ENCODE measurements around the gene AAK1. TPM values are rescaled to one million over a fixed set of nuclear protein-coding genes. Genes with fewer than 3 reads are reported as not detected.

AAK1 gene
- polyA plus RNA-seq, 4 donors = 8.7 to 36.5 (median 16.7) TPM

GRCh38 chr2:69493268-69493667, 150.3 kb downstream of the AAK1 start:
- 36 to 55% (median 53%) methylated on average over 6 of the region's 6 CpGs for WGBS, 3 donors
- Histone ChIP-seq H3K9me3 (ENCODE audit: control insufficient read depth in 2 of 2, insufficient read depth in 1 of 2, low read depth in 1 of 2, low read length in 1 of 2) (no peaks in the 10 kb centered on the region), H3K27ac (ENCODE audit: low read depth in 1 of 3, low read length in 2 of 3) (peak overlapping the region in 1 of 3 donors; percentile 24), H3K4me1 (ENCODE audit: control insufficient read depth in 3 of 3, insufficient read depth in 2 of 3, low read depth in 1 of 3, low read length in 2 of 3) (peaks cover 0 to 36% (median 5%) of the 10 kb centered on the region in 3 donors), H3K4me3 (ENCODE audit: low read depth in 1 of 3, low read length in 3 of 3) (no peak overlapping the region), H3K27me3 (ENCODE audit: control insufficient read depth in 3 of 3, insufficient read depth in 3 of 3, low read length in 3 of 3) (no peaks in the 10 kb centered on the region), H3K36me3 (ENCODE audit: control insufficient read depth in 3 of 3, insufficient read depth in 2 of 3, low read depth in 1 of 3, low read length in 3 of 3) (peaks cover 0 to 8% (median 6%) of the 10 kb centered on the region in 3 donors)
- DNase-seq (peak; percentile 33 to 49), FAIRE-seq (no peak)

GRCh38 chr2:69491864-69492263, 151.7 kb downstream of the AAK1 start:
- Histone ChIP-seq H3K27me3 (ENCODE audit: control insufficient read depth in 3 of 3, insufficient read depth in 3 of 3, low read length in 3 of 3) (no peaks in the 10 kb centered on the region), H3K36me3 (ENCODE audit: control insufficient read depth in 3 of 3, insufficient read depth in 2 of 3, low read depth in 1 of 3, low read length in 3 of 3) (peaks cover 0 to 6% (median 6%) of the 10 kb centered on the region in 3 donors), H3K27ac (ENCODE audit: low read depth in 1 of 3, low read length in 2 of 3) (no peak overlapping the region), H3K9me3 (ENCODE audit: control insufficient read depth in 2 of 2, insufficient read depth in 1 of 2, low read depth in 1 of 2, low read length in 1 of 2) (no peaks in the 10 kb centered on the region), H3K4me1 (ENCODE audit: control insufficient read depth in 3 of 3, insufficient read depth in 2 of 3, low read depth in 1 of 3, low read length in 2 of 3) (peaks cover 0 to 36% (median 5%) of the 10 kb centered on the region in 3 donors), H3K4me3 (ENCODE audit: low read depth in 1 of 3, low read length in 3 of 3) (no peak overlapping the region)
- 25 to 77% (median 50%) methylated on average over 4 of the region's 4 CpGs for WGBS, 3 donors
- FAIRE-seq = no peak
- DNase-seq = peak; percentile 23 to 30

GRCh38 chr2:69490486-69490885, 153.1 kb downstream of the AAK1 start:
- DNase-seq = no peak
- Histone ChIP-seq H3K27ac (ENCODE audit: low read depth in 1 of 3, low read length in 2 of 3) (no peak overlapping the region), H3K9me3 (ENCODE audit: control insufficient read depth in 2 of 2, insufficient read depth in 1 of 2, low read depth in 1 of 2, low read length in 1 of 2) (no peaks in the 10 kb centered on the region), H3K36me3 (ENCODE audit: control insufficient read depth in 3 of 3, insufficient read depth in 2 of 3, low read depth in 1 of 3, low read length in 3 of 3) (peaks cover 0 to 9% (median 6%) of the 10 kb centered on the region in 3 donors), H3K4me1 (ENCODE audit: control insufficient read depth in 3 of 3, insufficient read depth in 2 of 3, low read depth in 1 of 3, low read length in 2 of 3) (peaks cover 0 to 32% (median 5%) of the 10 kb centered on the region in 3 donors), H3K27me3 (ENCODE audit: control insufficient read depth in 3 of 3, insufficient read depth in 3 of 3, low read length in 3 of 3) (no peaks in the 10 kb centered on the region), H3K4me3 (ENCODE audit: low read depth in 1 of 3, low read length in 3 of 3) (no peak overlapping the region)
- FAIRE-seq = no peak
- WGBS, 3 donors = 60 to 63% (median 62%) methylated on average over 1 of the region's 1 CpG

DNA sequence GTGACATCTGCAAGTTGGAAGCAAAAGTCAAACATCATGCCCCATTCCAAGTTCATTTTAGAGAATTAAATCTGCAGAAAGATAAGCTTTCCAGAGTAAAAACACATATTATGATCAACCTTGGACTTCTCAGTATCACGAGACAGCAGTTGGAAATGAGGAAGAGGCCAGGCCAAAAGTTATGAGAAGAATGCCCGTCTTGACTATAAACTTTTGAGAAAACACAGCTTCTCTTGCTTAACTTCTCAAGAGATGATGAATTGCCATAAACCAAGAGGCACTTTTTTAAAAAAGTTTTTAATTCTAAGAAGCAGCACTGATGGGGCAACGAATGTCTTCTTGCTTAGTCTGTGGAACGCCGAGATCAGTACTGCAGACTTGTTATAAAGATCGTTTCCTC, 153.7 kb downstream of the AAK1 start:
- FAIRE-seq (no peak), DNase-seq (no peak)
- 76 to 97% (median 95%) methylated on average over 6 of the region's 6 CpGs for WGBS, 3 donors
- H3K36me3 ChIP-seq (ENCODE audit: control insufficient read depth in 3 of 3, insufficient read depth in 2 of 3, low read depth in 1 of 3, low read length in 3 of 3) = peaks cover 0 to 9% (median 6%) of the 10 kb centered on the region in 3 donors
- no peak overlapping the region for H3K27ac ChIP-seq (ENCODE audit: low read depth in 1 of 3, low read length in 2 of 3)
- H3K27me3 ChIP-seq (ENCODE audit: control insufficient read depth in 3 of 3, insufficient read depth in 3 of 3, low read length in 3 of 3) = no peaks in the 10 kb centered on the region
- peaks cover 0 to 25% (median 5%) of the 10 kb centered on the region in 3 donors for H3K4me1 ChIP-seq (ENCODE audit: control insufficient read depth in 3 of 3, insufficient read depth in 2 of 3, low read depth in 1 of 3, low read length in 2 of 3)
- H3K4me3 ChIP-seq (ENCODE audit: low read depth in 1 of 3, low read length in 3 of 3) = no peak overlapping the region
- H3K9me3 ChIP-seq (ENCODE audit: control insufficient read depth in 2 of 2, insufficient read depth in 1 of 2, low read depth in 1 of 2, low read length in 1 of 2) = no peaks in the 10 kb centered on the region

- Histone ChIP-seq H3K4me1 (ENCODE audit: control insufficient read depth in 3 of 3, insufficient read depth in 2 of 3, low read depth in 1 of 3, low read length in 2 of 3) (peaks cover 0 to 4% (median 3%) of the 10 kb centered on the region in 3 donors), H3K4me3 (ENCODE audit: low read depth in 1 of 3, low read length in 3 of 3) (no peak overlapping the region), H3K36me3 (ENCODE audit: control insufficient read depth in 3 of 3, insufficient read depth in 2 of 3, low read depth in 1 of 3, low read length in 3 of 3) (peaks cover 3 to 14% (median 10%) of the 10 kb centered on the region in 3 donors), H3K27ac (ENCODE audit: low read depth in 1 of 3, low read length in 2 of 3) (peak overlapping the region in 1 of 3 donors; percentile 44), H3K27me3 (ENCODE audit: control insufficient read depth in 3 of 3, insufficient read depth in 3 of 3, low read length in 3 of 3) (no peaks in the 10 kb centered on the region), H3K9me3 (ENCODE audit: control insufficient read depth in 2 of 2, insufficient read depth in 1 of 2, low read depth in 1 of 2, low read length in 1 of 2) (no peaks in the 10 kb centered on the region)
- FAIRE-seq (no peak), DNase-seq (peak; percentile 56 to 71)
- WGBS, 3 donors = 11 to 54% (median 29%) methylated on average over 3 of the region's 3 CpGs
Measured at GRCh38 chr2:69483696-69484095, 159.8 kb downstream of the AAK1 start.

DNA sequence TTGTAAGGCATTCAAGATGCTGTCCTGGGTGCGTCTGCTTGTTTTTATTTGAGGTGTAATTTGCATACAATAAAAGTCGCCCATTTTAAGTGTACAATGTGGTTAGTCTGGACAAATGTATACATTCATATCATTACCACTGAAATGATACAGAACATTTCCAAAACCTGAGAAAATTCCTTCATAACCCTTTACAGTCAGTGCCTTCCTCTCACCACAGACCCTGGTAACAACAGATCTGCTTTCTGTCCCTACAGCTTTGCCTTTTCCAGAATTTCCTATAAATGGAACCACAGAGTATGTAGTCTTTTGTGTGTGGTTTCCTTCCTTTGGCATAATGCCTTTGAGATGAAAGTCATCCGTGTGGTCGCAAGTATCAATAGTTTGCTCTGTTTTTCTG, 160.5 kb downstream of the AAK1 start:
- H3K4me3 ChIP-seq (ENCODE audit: low read depth in 1 of 3, low read length in 3 of 3) = no peak overlapping the region
- no peaks in the 10 kb centered on the region for H3K9me3 ChIP-seq (ENCODE audit: control insufficient read depth in 2 of 2, insufficient read depth in 1 of 2, low read depth in 1 of 2, low read length in 1 of 2)
- no peak for DNase-seq
- H3K36me3 ChIP-seq (ENCODE audit: control insufficient read depth in 3 of 3, insufficient read depth in 2 of 3, low read depth in 1 of 3, low read length in 3 of 3) = peaks cover 3 to 17% (median 7%) of the 10 kb centered on the region in 3 donors
- WGBS, 3 donors = 29 to 49% (median 43%) methylated on average over 4 of the region's 4 CpGs
- no peak overlapping the region for H3K27ac ChIP-seq (ENCODE audit: low read depth in 1 of 3, low read length in 2 of 3)
- H3K27me3 ChIP-seq (ENCODE audit: control insufficient read depth in 3 of 3, insufficient read depth in 3 of 3, low read length in 3 of 3) = no peaks in the 10 kb centered on the region
- H3K4me1 ChIP-seq (ENCODE audit: control insufficient read depth in 3 of 3, insufficient read depth in 2 of 3, low read depth in 1 of 3, low read length in 2 of 3) = peaks cover 0 to 4% (median 3%) of the 10 kb centered on the region in 3 donors
- FAIRE-seq = no peak

DNA sequence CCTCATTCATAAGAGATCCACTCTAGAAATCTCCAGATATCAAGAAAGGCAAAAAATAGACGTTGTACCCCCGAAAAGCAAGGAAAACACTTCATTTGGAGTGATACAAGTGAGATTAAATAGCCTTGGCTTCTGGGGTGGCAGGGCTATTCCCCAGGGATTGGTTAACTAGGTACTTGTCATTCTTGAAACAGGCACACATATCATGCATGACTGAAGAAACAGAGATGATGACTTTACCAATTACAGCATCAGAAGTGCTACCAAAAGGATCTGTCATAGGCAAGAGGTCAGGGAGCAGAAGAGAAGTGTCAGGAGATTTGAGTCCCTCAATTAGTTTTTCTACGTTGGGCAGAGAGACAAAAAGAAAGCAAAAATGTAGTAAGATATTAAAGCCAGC, 161.1 kb downstream of the AAK1 start:
- FAIRE-seq (no peak), DNase-seq (no peak)
- Histone ChIP-seq H3K27me3 (ENCODE audit: control insufficient read depth in 3 of 3, insufficient read depth in 3 of 3, low read length in 3 of 3) (no peaks in the 10 kb centered on the region), H3K9me3 (ENCODE audit: control insufficient read depth in 2 of 2, insufficient read depth in 1 of 2, low read depth in 1 of 2, low read length in 1 of 2) (no peaks in the 10 kb centered on the region), H3K4me3 (ENCODE audit: low read depth in 1 of 3, low read length in 3 of 3) (no peak overlapping the region), H3K4me1 (ENCODE audit: control insufficient read depth in 3 of 3, insufficient read depth in 2 of 3, low read depth in 1 of 3, low read length in 2 of 3) (peaks cover 0 to 4% (median 3%) of the 10 kb centered on the region in 3 donors), H3K36me3 (ENCODE audit: control insufficient read depth in 3 of 3, insufficient read depth in 2 of 3, low read depth in 1 of 3, low read length in 3 of 3) (peaks cover 3 to 17% (median 7%) of the 10 kb centered on the region in 3 donors), H3K27ac (ENCODE audit: low read depth in 1 of 3, low read length in 2 of 3) (no peak overlapping the region)
- 71 to 76% (median 72%) methylated on average over 3 of the region's 3 CpGs for WGBS, 3 donors

GRCh38 chr2:69481421-69481820, 162.1 kb downstream of the AAK1 start:
- H3K27me3 ChIP-seq (ENCODE audit: control insufficient read depth in 3 of 3, insufficient read depth in 3 of 3, low read length in 3 of 3) = no peaks in the 10 kb centered on the region
- DNase-seq = no peak
- H3K36me3 ChIP-seq (ENCODE audit: control insufficient read depth in 3 of 3, insufficient read depth in 2 of 3, low read depth in 1 of 3, low read length in 3 of 3) = peaks cover 3 to 16% (median 9%) of the 10 kb centered on the region in 3 donors
- no peak overlapping the region for H3K4me3 ChIP-seq (ENCODE audit: low read depth in 1 of 3, low read length in 3 of 3)
- H3K9me3 ChIP-seq (ENCODE audit: control insufficient read depth in 2 of 2, insufficient read depth in 1 of 2, low read depth in 1 of 2, low read length in 1 of 2) = no peaks in the 10 kb centered on the region
- no peak for FAIRE-seq
- WGBS, 3 donors = 94 to 100% (median 100%) methylated on average over 1 of the region's 1 CpG
- peaks cover 0 to 4% (median 3%) of the 10 kb centered on the region in 3 donors for H3K4me1 ChIP-seq (ENCODE audit: control insufficient read depth in 3 of 3, insufficient read depth in 2 of 3, low read depth in 1 of 3, low read length in 2 of 3)
- no peak overlapping the region for H3K27ac ChIP-seq (ENCODE audit: low read depth in 1 of 3, low read length in 2 of 3)

DNA sequence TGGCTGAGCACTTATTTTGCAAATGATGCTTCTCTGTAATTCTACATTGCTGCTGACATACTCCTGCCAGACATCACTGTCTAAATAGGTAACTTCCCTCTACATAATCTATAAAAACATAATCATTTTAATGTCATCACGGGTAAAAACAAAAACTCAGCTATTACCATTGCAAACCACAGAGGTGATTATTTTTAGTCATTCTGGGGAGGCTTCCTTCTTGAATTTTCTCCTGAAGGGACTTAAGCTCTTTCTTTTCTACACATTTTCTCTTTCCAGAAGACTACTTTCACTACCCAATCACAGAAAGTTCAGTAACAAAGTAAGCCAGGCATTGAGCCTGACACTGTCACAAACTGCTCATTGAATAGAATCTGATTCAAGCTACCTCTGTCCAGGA, 165.9 kb downstream of the AAK1 start:
- no peak for DNase-seq
- H3K27ac ChIP-seq (ENCODE audit: low read depth in 1 of 3, low read length in 2 of 3) = no peak overlapping the region
- no peaks in the 10 kb centered on the region for H3K4me1 ChIP-seq (ENCODE audit: control insufficient read depth in 3 of 3, insufficient read depth in 2 of 3, low read depth in 1 of 3, low read length in 2 of 3)
- H3K27me3 ChIP-seq (ENCODE audit: control insufficient read depth in 3 of 3, insufficient read depth in 3 of 3, low read length in 3 of 3) = no peaks in the 10 kb centered on the region
- FAIRE-seq = no peak
- H3K9me3 ChIP-seq (ENCODE audit: control insufficient read depth in 2 of 2, insufficient read depth in 1 of 2, low read depth in 1 of 2, low read length in 1 of 2) = no peaks in the 10 kb centered on the region
- no peak overlapping the region for H3K4me3 ChIP-seq (ENCODE audit: low read depth in 1 of 3, low read length in 3 of 3)
- WGBS, 3 donors = 69 to 79% (median 79%) methylated on average over 1 of the region's 1 CpG
- H3K36me3 ChIP-seq (ENCODE audit: control insufficient read depth in 3 of 3, insufficient read depth in 2 of 3, low read depth in 1 of 3, low read length in 3 of 3) = peaks cover 3 to 15% (median 9%) of the 10 kb centered on the region in 3 donors

All from small intestine (tissue), 7 donors.